SK-N-SH (cell line): ENCODE results near the gene KLC1. TPM values are rescaled to one million over a fixed set of nuclear protein-coding genes. Genes with fewer than 3 reads are reported as not detected.

Source experiments
- CTCF ChIA-PET: fragments of 300-600, 350-600 bp; formaldehyde crosslinking; extraction: SDS; loops from one replicate; lab custom pipeline; 2021; lab: Yijun Ruan, JAX
- POLR2A ChIA-PET: fragments of 350-600 bp; sonication (Branson Sonifier 250); formaldehyde crosslinking; extraction: SDS; loops from one replicate; lab custom pipeline; 2020; ENCODE audit warnings: antibody characterized with exemption, inconsistent platforms; lab: Yijun Ruan, JAX
- DNase-seq: peaks from one replicate; pipeline ENCODE4 v3.0.0; 2012
- H2AFZ ChIP-seq: fragments of 200-600 bp; sonication (generic); 2 replicates; pipeline ENCODE4 v1.8.1; 2016; ENCODE audit warnings: antibody characterized with exemption, mild to moderate bottlenecking, low read depth
- H3F3A ChIP-seq: fragments of 200-600 bp; sonication (generic); replicated peaks from 2 replicates; pipeline ENCODE3; 2016; ENCODE audit warnings: antibody characterized with exemption, mild to moderate bottlenecking; ENCODE audit not compliant: insufficient read depth
- H3K27ac ChIP-seq, 2 experiments: fragments of 200-500 bp in 1 of 2; fragments of 200-600 bp in 1 of 2; sonication (Bioruptor generic) in 1 of 2; sonication (generic), shearing (Covaris generic) in 1 of 2; 2 replicates each; pipeline versions ENCODE4 v1.5.1 to v1.6.1; 2014 to 2016; ENCODE audit warnings: low read depth in 2 of 2, inconsistent platforms in 1 of 2, low read length in 1 of 2, mild to moderate bottlenecking in 1 of 2, mixed read lengths in 1 of 2
- H3K27me3 ChIP-seq: fragments of 200-600 bp; sonication (generic), shearing (Covaris generic); 2 replicates; pipeline ENCODE4 v1.6.1; 2016; ENCODE audit warnings: mixed run types; ENCODE audit not compliant: insufficient read depth
- H3K36me3 ChIP-seq, 2 experiments: fragments of 200-500 bp in 1 of 2; fragments of 200-600 bp in 1 of 2; sonication (Bioruptor generic) in 1 of 2; sonication (generic) in 1 of 2; replicated peaks in 1 of 2; 2 replicates each; pipeline versions ENCODE3 to v1.5.1; 2014 to 2016; ENCODE audit warnings: low read length in 1 of 2, mild to moderate bottlenecking in 1 of 2; ENCODE audit not compliant: insufficient read depth in 2 of 2, control insufficient read depth in 1 of 2
- H3K4me1 ChIP-seq, 2 experiments: fragments of 200-500 bp in 1 of 2; fragments of 200-600 bp in 1 of 2; sonication (Bioruptor generic) in 1 of 2; sonication (generic), shearing (Covaris generic) in 1 of 2; 2 replicates each; pipeline versions ENCODE4 v1.5.1 to v1.6.1; 2014 to 2016; ENCODE audit warnings: low read depth in 1 of 2, low read length in 1 of 2, mixed run types in 1 of 2; ENCODE audit not compliant: insufficient read depth in 2 of 2, control insufficient read depth in 1 of 2
- H3K4me2 ChIP-seq: fragments of 200-600 bp; sonication (generic), shearing (Covaris generic); 2 replicates; pipeline ENCODE4 v1.6.1; 2017; ENCODE audit warnings: mixed run types
- H3K4me3 ChIP-seq, 2 experiments: fragments of 200-500 bp in 1 of 2; fragments of 200-600 bp in 1 of 2; sonication (Bioruptor generic) in 1 of 2; sonication (generic), shearing (Covaris generic) in 1 of 2; 2 replicates each; pipeline versions ENCODE4 v1.5.1 to v1.8.1; 2014 to 2016; ENCODE audit warnings: low read depth in 2 of 2, inconsistent platforms in 1 of 2, low read length in 1 of 2, mild to moderate bottlenecking in 1 of 2, mixed read lengths in 1 of 2, moderate library complexity in 1 of 2
- H3K79me2 ChIP-seq: fragments of 200-600 bp; sonication (generic); 2 replicates; pipeline ENCODE4 v1.8.1; 2017; ENCODE audit warnings: mild to moderate bottlenecking; ENCODE audit not compliant: insufficient read depth
- H3K9ac ChIP-seq: fragments of 200-600 bp; sonication (generic); 2 replicates; pipeline ENCODE4 v1.6.1; 2017; ENCODE audit warnings: mixed run types
- H3K9me2 ChIP-seq: fragments of 200-600 bp; sonication (generic); 2 replicates; pipeline ENCODE4 v1.6.1; 2017; ENCODE audit warnings: mixed run types
- H3K9me3 ChIP-seq: fragments of 200-600 bp; sonication (generic); 2 replicates; pipeline ENCODE4 v1.6.1; 2017; ENCODE audit warnings: mixed run types, mild to moderate bottlenecking, moderate library complexity
- H4K20me1 ChIP-seq: fragments of 200-600 bp; sonication (generic); 2 replicates; pipeline ENCODE4 v1.6.1; 2017; ENCODE audit warnings: mild to moderate bottlenecking, mixed run types; ENCODE audit not compliant: insufficient read depth
- FOXM1 ChIP-seq: IDR thresholded peaks from 2 replicates; pipeline ENCODE4 v1.4.0; 2012; ENCODE audit warnings: low read depth, mild to moderate bottlenecking
- GABPA ChIP-seq: IDR thresholded peaks from 2 replicates; pipeline ENCODE4 v1.4.0; 2012; ENCODE audit warnings: low read depth, mild to moderate bottlenecking
- GATA2 ChIP-seq: sonication (generic); formaldehyde crosslinking; IDR thresholded peaks from 2 replicates; pipeline ENCODE4 v1.5.0; 2020; ENCODE audit warnings: mild to moderate bottlenecking, missing genetic modification reagents
- MXI1 ChIP-seq: IDR thresholded peaks from 2 replicates; pipeline ENCODE4 v1.6.1; 2012; ENCODE audit warnings: mild to moderate bottlenecking, low read depth, low read length, improper control_type of control experiment
- NFIC ChIP-seq: IDR thresholded peaks from 2 replicates; pipeline ENCODE4 v1.4.0; 2012; ENCODE audit warnings: borderline replicate concordance
- NRF1 ChIP-seq: IDR thresholded peaks from 2 replicates; pipeline ENCODE4 v1.6.1; 2012; ENCODE audit warnings: low read depth, mild to moderate bottlenecking, low read length
- POLR2AphosphoS5 ChIP-seq: IDR thresholded peaks from 2 replicates; pipeline ENCODE4 v1.6.1; 2012; ENCODE audit warnings: low read depth, low read length
- RCOR1 ChIP-seq: fragments of 150-350 bp; IDR thresholded peaks from 2 replicates; pipeline ENCODE4 v1.6.1; 2017; ENCODE audit warnings: antibody characterized with exemption, low read length
- RFX5 ChIP-seq: IDR thresholded peaks from 2 replicates; pipeline ENCODE4 v1.6.1; 2012; ENCODE audit warnings: mild to moderate bottlenecking, improper control_type of control experiment, low read length
- SIN3A ChIP-seq: IDR thresholded peaks from 2 replicates; pipeline ENCODE4 v1.6.1; 2012; ENCODE audit warnings: low read depth, mild to moderate bottlenecking, low read length, moderate library complexity, borderline replicate concordance
- SMC3 ChIP-seq: IDR thresholded peaks from 2 replicates; pipeline ENCODE4 v1.6.1; 2012; ENCODE audit warnings: low read depth, low read length, improper control_type of control experiment
- TAF1 ChIP-seq: IDR thresholded peaks from 2 replicates; pipeline ENCODE4 v1.6.1; 2012; ENCODE audit warnings: low read depth, mild to moderate bottlenecking, low read length, moderate library complexity, borderline replicate concordance
- TEAD4 ChIP-seq: IDR thresholded peaks from 2 replicates; pipeline ENCODE4 v1.4.0; 2012; ENCODE audit warnings: mild to moderate bottlenecking, borderline replicate concordance; ENCODE audit not compliant: insufficient read depth
- YY1 ChIP-seq: IDR thresholded peaks from 2 replicates; pipeline ENCODE4 v1.4.0; 2012; ENCODE audit warnings: low read depth, mild to moderate bottlenecking
- WGBS: methylation state at CpG from one replicate; pipeline ENCODE4 v1.1.6; 2017; ENCODE audit warnings: low lambda C conversion rate; 5-methylcytosine and 5-hydroxymethylcytosine counted together
- polyA plus RNA-seq, 3 experiments: library from polyadenylated mRNA; depleted of rRNA; stranded (reverse); fragments of >200 nt; gene quantifications; 2 replicates each; pipeline ENCODE4 v1.2.3, GENCODE V29; 2012
- TF ChIP-seq, protein P1 (sequence below): IDR thresholded peaks from 2 replicates; pipeline ENCODE4 v1.4.0; 2012; ENCODE audit warnings: low read depth
- TF ChIP-seq, protein P2 (sequence below): fragments of 150-350 bp; IDR thresholded peaks from 2 replicates; pipeline ENCODE4 v1.6.1; 2017; ENCODE audit warnings: antibody characterized with exemption, low read length, low read depth, borderline replicate concordance
- TF ChIP-seq, protein P3 (sequence below): fragments of 200-600 bp; sonication (generic); IDR thresholded peaks from 2 replicates; pipeline ENCODE4 v1.6.1; 2017; ENCODE audit warnings: antibody characterized with exemption, mild to moderate bottlenecking, moderate library complexity
- TF ChIP-seq, protein P4 (sequence below): fragments of 150-350 bp; IDR thresholded peaks from 2 replicates; pipeline ENCODE4 v1.6.1; 2016; ENCODE audit warnings: mild to moderate bottlenecking, low read depth, low read length
- TF ChIP-seq, protein P5 (sequence below): IDR thresholded peaks from 2 replicates; pipeline ENCODE4 v1.4.0; 2012; ENCODE audit warnings: low read depth, borderline replicate concordance

The KLC1 gene
- polyA plus RNA-seq, 1 of the 3 experiments (the other 2 are of a cell fraction) = 308 TPM

DNA sequence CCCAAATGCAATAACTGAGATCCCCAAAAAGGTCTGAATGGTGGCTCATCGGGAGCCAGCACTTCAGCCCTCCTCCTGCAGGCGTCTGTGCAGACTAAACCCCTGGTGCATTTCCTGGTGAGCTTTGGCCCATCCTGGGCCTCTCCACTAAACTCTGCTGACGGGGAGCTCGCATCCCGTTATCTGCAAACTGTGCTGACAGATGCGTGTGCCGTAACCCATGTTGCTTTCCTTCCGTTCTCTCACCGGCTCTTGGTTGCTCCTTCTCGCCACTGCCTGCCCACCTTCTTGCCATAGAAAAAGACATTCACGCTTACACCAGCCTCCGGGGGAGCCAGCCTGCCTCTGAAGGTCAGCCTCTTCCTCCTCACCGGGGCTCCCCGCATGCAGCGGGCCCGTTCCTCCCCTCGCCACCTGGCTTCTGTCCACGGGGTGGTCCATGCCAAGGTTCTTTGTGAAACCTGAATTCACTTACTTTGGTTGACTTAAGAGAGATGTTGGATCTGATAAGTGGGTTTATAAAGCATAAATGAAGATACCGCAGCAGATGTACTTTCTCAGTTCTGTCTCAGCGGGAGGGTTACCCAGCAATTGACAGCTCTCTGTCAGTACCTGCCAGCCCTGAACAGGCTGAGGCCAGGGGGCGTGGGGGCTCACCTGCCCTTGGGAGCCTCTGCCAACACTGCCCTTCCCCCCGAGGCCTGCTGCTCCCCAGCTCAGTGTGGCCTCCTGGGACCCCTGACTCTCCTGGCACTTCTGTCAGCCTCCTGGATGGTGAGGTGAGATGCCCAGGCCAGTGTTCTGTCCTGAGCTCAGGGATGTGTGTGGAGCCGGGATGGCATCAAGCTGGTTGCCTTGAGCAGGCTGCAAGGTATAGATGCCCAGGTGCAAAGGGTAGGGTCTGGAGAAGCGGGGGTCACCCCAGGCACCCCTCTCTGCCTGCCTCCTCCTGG is 100.8 kb downstream of the KLC1 start:
- no peaks in the 10 kb centered on the region for H4K20me1 ChIP-seq

More for the DNA sequence above, 100.8 kb downstream of the KLC1 start:
- Histone ChIP-seq H3K4me3 (no peak overlapping the region), H3K4me1 (no peaks in the 10 kb centered on the region), H3F3A (no peaks in the 10 kb centered on the region), H3K27me3 (no peaks in the 10 kb centered on the region), H3K9ac (no peak overlapping the region), H3K4me2 (no peak overlapping the region), H3K36me3 (peaks cover 9 to 56% of the 10 kb centered on the region in 2 experiments), H2AFZ (no peak overlapping the region), H3K79me2 (peaks cover 6% of the 10 kb centered on the region; the same call in 1 of the 2 replicates)
- ChIA-PET POLR2A (no interaction called here), CTCF (interaction anchor here (0.6 kb wide), 1 partner anchor 338 kb away, joined by 3 read pairs; no protein-coding TSS in a partner anchor)
- 92% methylated on average over 23 of the region's 24 CpGs for WGBS
- no peak for DNase-seq
- TF ChIP-seq YY1 (no peak), TEAD4 (no peak), GATA2 (no peak), RFX5 (no peak), NRF1 (no peak), SMC3 (no peak), RCOR1 (no peak), GABPA (no peak), POLR2AphosphoS5 (no peak), TAF1 (no peak), MXI1 (no peak), FOXM1 (no peak), NFIC (no peak), SIN3A (no peak)
- TF ChIP-seq, protein P1, sequence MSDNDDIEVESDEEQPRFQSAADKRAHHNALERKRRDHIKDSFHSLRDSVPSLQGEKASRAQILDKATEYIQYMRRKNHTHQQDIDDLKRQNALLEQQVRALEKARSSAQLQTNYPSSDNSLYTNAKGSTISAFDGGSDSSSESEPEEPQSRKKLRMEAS = no peak
- TF ChIP-seq, protein P2, sequence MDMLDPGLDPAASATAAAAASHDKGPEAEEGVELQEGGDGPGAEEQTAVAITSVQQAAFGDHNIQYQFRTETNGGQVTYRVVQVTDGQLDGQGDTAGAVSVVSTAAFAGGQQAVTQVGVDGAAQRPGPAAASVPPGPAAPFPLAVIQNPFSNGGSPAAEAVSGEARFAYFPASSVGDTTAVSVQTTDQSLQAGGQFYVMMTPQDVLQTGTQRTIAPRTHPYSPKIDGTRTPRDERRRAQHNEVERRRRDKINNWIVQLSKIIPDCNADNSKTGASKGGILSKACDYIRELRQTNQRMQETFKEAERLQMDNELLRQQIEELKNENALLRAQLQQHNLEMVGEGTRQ = no peak
- TF ChIP-seq, protein P3, sequence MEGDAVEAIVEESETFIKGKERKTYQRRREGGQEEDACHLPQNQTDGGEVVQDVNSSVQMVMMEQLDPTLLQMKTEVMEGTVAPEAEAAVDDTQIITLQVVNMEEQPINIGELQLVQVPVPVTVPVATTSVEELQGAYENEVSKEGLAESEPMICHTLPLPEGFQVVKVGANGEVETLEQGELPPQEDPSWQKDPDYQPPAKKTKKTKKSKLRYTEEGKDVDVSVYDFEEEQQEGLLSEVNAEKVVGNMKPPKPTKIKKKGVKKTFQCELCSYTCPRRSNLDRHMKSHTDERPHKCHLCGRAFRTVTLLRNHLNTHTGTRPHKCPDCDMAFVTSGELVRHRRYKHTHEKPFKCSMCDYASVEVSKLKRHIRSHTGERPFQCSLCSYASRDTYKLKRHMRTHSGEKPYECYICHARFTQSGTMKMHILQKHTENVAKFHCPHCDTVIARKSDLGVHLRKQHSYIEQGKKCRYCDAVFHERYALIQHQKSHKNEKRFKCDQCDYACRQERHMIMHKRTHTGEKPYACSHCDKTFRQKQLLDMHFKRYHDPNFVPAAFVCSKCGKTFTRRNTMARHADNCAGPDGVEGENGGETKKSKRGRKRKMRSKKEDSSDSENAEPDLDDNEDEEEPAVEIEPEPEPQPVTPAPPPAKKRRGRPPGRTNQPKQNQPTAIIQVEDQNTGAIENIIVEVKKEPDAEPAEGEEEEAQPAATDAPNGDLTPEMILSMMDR = no peak
- TF ChIP-seq, protein P4, sequence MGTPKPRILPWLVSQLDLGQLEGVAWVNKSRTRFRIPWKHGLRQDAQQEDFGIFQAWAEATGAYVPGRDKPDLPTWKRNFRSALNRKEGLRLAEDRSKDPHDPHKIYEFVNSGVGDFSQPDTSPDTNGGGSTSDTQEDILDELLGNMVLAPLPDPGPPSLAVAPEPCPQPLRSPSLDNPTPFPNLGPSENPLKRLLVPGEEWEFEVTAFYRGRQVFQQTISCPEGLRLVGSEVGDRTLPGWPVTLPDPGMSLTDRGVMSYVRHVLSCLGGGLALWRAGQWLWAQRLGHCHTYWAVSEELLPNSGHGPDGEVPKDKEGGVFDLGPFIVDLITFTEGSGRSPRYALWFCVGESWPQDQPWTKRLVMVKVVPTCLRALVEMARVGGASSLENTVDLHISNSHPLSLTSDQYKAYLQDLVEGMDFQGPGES = no peak
- TF ChIP-seq, protein P5, sequence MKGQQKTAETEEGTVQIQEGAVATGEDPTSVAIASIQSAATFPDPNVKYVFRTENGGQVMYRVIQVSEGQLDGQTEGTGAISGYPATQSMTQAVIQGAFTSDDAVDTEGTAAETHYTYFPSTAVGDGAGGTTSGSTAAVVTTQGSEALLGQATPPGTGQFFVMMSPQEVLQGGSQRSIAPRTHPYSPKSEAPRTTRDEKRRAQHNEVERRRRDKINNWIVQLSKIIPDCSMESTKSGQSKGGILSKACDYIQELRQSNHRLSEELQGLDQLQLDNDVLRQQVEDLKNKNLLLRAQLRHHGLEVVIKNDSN = no peak
- TF ChIP-seq, all 33 proteins: peak for 0
- no peak overlapping the region for H3K27ac ChIP-seq
- H3K9me2 ChIP-seq = no peaks in the 10 kb centered on the region
- H3K9me3 ChIP-seq = no peaks in the 10 kb centered on the region
